K562 (cell line): ENCODE results near the gene FKBP7. TPM values are rescaled to one million over a fixed set of nuclear protein-coding genes. Genes with fewer than 3 reads are reported as not detected.

Source experiments
- CCNT2 ChIP-seq: IDR thresholded peaks from 2 replicates; pipeline ENCODE4 v1.6.1; 2011; ENCODE audit warnings: borderline replicate concordance, low read depth, mild to moderate bottlenecking, moderate library complexity, mixed read lengths, low read length; ENCODE audit not compliant: insufficient read length; ENCODE audit errors: extremely low read depth
- DMBX1 ChIP-seq: fragments of 250-450 bp; sonication (Bioruptor Pico); IDR thresholded peaks from 2 replicates; pipeline ENCODE4 v1.8.0; 2022; ENCODE audit warnings: inconsistent platforms, mild to moderate bottlenecking, moderate library complexity, borderline replicate concordance
- ESRRA ChIP-seq: fragments of 450-650 bp; IDR thresholded peaks from 2 replicates; pipeline ENCODE4 v1.6.1; 2014; ENCODE audit warnings: low read depth, mild to moderate bottlenecking, moderate library complexity, borderline replicate concordance
- HCFC1 ChIP-seq: IDR thresholded peaks from 2 replicates; pipeline ENCODE4 v1.6.1; 2012; ENCODE audit warnings: low read depth, low read length, improper control_type of control experiment
- RFX7 ChIP-seq: fragments of 250-450 bp; sonication (Bioruptor Pico); IDR thresholded peaks from 2 replicates; pipeline ENCODE4 v1.5.1; 2021; ENCODE audit warnings: mild to moderate bottlenecking
- polyA plus RNA-seq, 8 experiments: library from polyadenylated mRNA; depleted of rRNA in 4 of 8; stranded (reverse) in 5 of 8; unstranded in 3 of 8; fragments of >200 nt; fragmentation: Nextera tagmentation in 2 of 8; fragmentation: Illumina TruSeq in 1 of 8; extraction: Ambion mirVana in 2 of 8; extraction: Trizol in 1 of 8; gene quantifications; 2 replicates each; pipeline versions ENCODE4 v1.2.1 to v1.2.3, GENCODE V29; 2011 to 2014; ENCODE audit warnings: inconsistent platforms in 1 of 8, missing spikeins in 1 of 8
- total RNA-seq, 7 experiments: library from RNA; depleted of rRNA in 6 of 7; stranded (reverse); fragments of >200 nt in 6 of 7; fragmentation: Illumina TruSeq in 2 of 7; extraction: Trizol in 2 of 7; gene quantifications; 2 replicates each; pipeline versions ENCODE4 v1.2.1 to v1.2.3, GENCODE V29; 2011 to 2021; ENCODE audit warnings: low replicate concordance in 1 of 7
- TF ChIP-seq, protein P1 (sequence below), 2 experiments: fragments of 450-650 bp in 1 of 2; sonication (generic) in 1 of 2; formaldehyde crosslinking in 1 of 2; IDR thresholded peaks; 2 replicates each; pipeline versions ENCODE4 v1.7.1 to v1.9.0; 2016 to 2022; ENCODE audit warnings: inconsistent platforms in 1 of 2, mild to moderate bottlenecking in 1 of 2, missing genetic modification reagents in 1 of 2
- TF ChIP-seq, protein P2 (sequence below): conservative IDR thresholded peaks from 2 replicates; pipeline ENCODE4 v1.6.1; 2011; ENCODE audit warnings: low read depth, mild to moderate bottlenecking, low read length; ENCODE audit not compliant: control insufficient read depth
- TF ChIP-seq, protein P3 (sequence below): fragments of 200-800 bp; sonication (Bioruptor generic); IDR thresholded peaks from 2 replicates; pipeline ENCODE4 v1.6.1; 2017; ENCODE audit warnings: missing genetic modification characterization, missing compliant biosample characterization
- TF ChIP-seq, protein P4 (sequence below): sonication (generic); formaldehyde crosslinking; IDR thresholded peaks from 2 replicates; pipeline ENCODE4 v1.8.0; 2022; ENCODE audit warnings: missing genetic modification reagents, mild to moderate bottlenecking, moderate library complexity, borderline replicate concordance
- TF ChIP-seq, protein P5 (sequence below): fragments of 250-450 bp; sonication (Bioruptor Pico); IDR thresholded peaks from 2 replicates; pipeline ENCODE4 v1.8.0; 2022; ENCODE audit warnings: inconsistent platforms

FKBP7 gene
- total and polyA plus RNA-seq, 9 of the 15 experiments (the other 6 are each of a cell fraction or from before 2014, with no cell fraction given) = 6.1 to 23.2 (median 19.0) TPM

DNA sequence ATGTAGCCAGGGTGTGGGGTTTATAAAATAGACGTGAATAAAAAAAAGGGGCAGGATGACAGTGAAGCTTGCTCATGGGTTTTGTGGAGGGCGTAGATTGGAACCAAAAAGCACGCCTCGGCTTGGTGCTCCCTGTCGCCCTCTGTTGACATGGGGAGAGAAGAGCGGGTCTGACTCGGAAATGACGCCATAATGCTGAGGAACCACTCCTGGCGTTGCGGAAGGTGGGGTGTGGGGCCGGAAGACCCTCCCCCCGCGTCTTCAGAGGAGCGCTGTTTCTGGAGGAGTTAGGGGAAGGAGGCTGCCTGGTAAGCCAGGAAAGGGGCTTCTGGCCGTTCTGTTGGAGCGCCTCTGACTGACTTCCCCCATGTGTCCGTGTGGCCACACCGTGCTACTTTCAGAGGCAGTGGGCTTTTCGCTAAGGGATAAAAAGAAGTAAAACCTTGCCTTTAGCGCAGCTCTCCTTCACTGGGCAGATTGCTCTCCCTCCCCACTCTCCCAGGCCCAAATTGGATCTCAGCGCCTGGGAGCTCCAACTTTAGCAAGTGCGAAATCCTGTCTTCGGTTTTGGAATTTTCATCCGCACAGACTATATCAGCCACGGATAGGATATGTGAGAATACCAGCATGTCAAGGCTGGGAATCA lies 44.7 kb upstream of the FKBP7 start (continued):
- TF ChIP-seq, protein P1, sequence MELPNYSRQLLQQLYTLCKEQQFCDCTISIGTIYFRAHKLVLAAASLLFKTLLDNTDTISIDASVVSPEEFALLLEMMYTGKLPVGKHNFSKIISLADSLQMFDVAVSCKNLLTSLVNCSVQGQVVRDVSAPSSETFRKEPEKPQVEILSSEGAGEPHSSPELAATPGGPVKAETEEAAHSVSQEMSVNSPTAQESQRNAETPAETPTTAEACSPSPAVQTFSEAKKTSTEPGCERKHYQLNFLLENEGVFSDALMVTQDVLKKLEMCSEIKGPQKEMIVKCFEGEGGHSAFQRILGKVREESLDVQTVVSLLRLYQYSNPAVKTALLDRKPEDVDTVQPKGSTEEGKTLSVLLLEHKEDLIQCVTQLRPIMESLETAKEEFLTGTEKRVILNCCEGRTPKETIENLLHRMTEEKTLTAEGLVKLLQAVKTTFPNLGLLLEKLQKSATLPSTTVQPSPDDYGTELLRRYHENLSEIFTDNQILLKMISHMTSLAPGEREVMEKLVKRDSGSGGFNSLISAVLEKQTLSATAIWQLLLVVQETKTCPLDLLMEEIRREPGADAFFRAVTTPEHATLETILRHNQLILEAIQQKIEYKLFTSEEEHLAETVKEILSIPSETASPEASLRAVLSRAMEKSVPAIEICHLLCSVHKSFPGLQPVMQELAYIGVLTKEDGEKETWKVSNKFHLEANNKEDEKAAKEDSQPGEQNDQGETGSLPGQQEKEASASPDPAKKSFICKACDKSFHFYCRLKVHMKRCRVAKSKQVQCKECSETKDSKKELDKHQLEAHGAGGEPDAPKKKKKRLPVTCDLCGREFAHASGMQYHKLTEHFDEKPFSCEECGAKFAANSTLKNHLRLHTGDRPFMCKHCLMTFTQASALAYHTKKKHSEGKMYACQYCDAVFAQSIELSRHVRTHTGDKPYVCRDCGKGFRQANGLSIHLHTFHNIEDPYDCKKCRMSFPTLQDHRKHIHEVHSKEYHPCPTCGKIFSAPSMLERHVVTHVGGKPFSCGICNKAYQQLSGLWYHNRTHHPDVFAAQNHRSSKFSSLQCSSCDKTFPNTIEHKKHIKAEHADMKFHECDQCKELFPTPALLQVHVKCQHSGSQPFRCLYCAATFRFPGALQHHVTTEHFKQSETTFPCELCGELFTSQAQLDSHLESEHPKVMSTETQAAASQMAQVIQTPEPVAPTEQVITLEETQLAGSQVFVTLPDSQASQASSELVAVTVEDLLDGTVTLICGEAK (IDR thresholded peaks at IDR 0.05) = peak; percentile 95
- TF ChIP-seq, protein P1 (CRISPR knock-in tag; IDR thresholded peaks at IDR 0.05) = 0 out of 2 replicates have a peak, but pooled peaks have one; percentile 25
- TF ChIP-seq CCNT2 = no peak
- TF ChIP-seq ESRRA = peak; percentile 29; the same call in 1 of the 2 replicates
- TF ChIP-seq, protein P2, sequence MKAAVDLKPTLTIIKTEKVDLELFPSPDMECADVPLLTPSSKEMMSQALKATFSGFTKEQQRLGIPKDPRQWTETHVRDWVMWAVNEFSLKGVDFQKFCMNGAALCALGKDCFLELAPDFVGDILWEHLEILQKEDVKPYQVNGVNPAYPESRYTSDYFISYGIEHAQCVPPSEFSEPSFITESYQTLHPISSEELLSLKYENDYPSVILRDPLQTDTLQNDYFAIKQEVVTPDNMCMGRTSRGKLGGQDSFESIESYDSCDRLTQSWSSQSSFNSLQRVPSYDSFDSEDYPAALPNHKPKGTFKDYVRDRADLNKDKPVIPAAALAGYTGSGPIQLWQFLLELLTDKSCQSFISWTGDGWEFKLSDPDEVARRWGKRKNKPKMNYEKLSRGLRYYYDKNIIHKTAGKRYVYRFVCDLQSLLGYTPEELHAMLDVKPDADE = peak; percentile 75
- TF ChIP-seq, protein P3, sequence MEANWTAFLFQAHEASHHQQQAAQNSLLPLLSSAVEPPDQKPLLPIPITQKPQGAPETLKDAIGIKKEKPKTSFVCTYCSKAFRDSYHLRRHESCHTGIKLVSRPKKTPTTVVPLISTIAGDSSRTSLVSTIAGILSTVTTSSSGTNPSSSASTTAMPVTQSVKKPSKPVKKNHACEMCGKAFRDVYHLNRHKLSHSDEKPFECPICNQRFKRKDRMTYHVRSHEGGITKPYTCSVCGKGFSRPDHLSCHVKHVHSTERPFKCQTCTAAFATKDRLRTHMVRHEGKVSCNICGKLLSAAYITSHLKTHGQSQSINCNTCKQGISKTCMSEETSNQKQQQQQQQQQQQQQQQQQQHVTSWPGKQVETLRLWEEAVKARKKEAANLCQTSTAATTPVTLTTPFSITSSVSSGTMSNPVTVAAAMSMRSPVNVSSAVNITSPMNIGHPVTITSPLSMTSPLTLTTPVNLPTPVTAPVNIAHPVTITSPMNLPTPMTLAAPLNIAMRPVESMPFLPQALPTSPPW (CRISPR knock-in tag) = peak; percentile 99
- 0 out of 2 replicates have a peak, but pooled peaks have one; percentile 40 for TF ChIP-seq DMBX1 (CRISPR knock-in tag)
- TF ChIP-seq, protein P4, sequence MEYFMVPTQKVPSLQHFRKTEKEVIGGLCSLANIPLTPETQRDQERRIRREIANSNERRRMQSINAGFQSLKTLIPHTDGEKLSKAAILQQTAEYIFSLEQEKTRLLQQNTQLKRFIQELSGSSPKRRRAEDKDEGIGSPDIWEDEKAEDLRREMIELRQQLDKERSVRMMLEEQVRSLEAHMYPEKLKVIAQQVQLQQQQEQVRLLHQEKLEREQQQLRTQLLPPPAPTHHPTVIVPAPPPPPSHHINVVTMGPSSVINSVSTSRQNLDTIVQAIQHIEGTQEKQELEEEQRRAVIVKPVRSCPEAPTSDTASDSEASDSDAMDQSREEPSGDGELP (CRISPR knock-in tag) = peak; percentile 74; the same call in 1 of the 2 replicates
- TF ChIP-seq HCFC1 = peak; percentile 69
- TF ChIP-seq, protein P5, sequence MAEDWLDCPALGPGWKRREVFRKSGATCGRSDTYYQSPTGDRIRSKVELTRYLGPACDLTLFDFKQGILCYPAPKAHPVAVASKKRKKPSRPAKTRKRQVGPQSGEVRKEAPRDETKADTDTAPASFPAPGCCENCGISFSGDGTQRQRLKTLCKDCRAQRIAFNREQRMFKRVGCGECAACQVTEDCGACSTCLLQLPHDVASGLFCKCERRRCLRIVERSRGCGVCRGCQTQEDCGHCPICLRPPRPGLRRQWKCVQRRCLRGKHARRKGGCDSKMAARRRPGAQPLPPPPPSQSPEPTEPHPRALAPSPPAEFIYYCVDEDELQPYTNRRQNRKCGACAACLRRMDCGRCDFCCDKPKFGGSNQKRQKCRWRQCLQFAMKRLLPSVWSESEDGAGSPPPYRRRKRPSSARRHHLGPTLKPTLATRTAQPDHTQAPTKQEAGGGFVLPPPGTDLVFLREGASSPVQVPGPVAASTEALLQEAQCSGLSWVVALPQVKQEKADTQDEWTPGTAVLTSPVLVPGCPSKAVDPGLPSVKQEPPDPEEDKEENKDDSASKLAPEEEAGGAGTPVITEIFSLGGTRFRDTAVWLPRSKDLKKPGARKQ (CRISPR knock-in tag) = no peak
- TF ChIP-seq RFX7 (CRISPR knock-in tag) = no peak
